ENCODE measurements around the gene KRTAP5-8.
"Not testable (repeated sequence)": the region's sequence is repeated elsewhere in the genome, so short reads cannot be mapped to it uniquely, and the experiment has no call there.

The KRTAP5-8 gene

GRCh38 chr11:71580057-71581003 is 42.5 kb downstream of the KRTAP5-8 start:
- Histone ChIP-seq H3K27me3 (ENCODE audit: control insufficient read depth, insufficient read depth, low read length) (no peaks in the 10 kb centered on the region), H3K79me2 (no peaks in the 10 kb centered on the region), H3K9me3 (ENCODE audit: control insufficient read depth, low read length) (no peaks in the 10 kb centered on the region), H3K36me3 (ENCODE audit: control insufficient read depth, insufficient read depth, low read length) (no peaks in the 10 kb centered on the region), H3K4me2 (ENCODE audit: low read length) (no peak overlapping the region), H2AFZ (no peak overlapping the region), H3K4me1 (no peaks in the 10 kb centered on the region), H3K9ac (no peak overlapping the region), H3K27ac (no peak overlapping the region), H3K4me3 (ENCODE audit: low read depth, low read length) (no peak overlapping the region)
- peak; percentile 42 for TF ChIP-seq CTCF (IDR thresholded peaks at IDR 0.05)

GRCh38 chr11:71581826-71582225 is 44.0 kb downstream of the KRTAP5-8 start:
- no peak overlapping the region for H3K27ac ChIP-seq
- H2AFZ ChIP-seq: no peak overlapping the region
- H3K79me2 ChIP-seq: no peaks in the 10 kb centered on the region
- no peak overlapping the region for H3K4me3 ChIP-seq (ENCODE audit: low read depth, low read length)
- H3K27me3 ChIP-seq (ENCODE audit: control insufficient read depth, insufficient read depth, low read length): no peaks in the 10 kb centered on the region
- TF ChIP-seq CTCF (IDR thresholded peaks at IDR 0.05): no peak
- no peak overlapping the region for H3K4me2 ChIP-seq (ENCODE audit: low read length)
- H3K9me3 ChIP-seq (ENCODE audit: control insufficient read depth, low read length): no peaks in the 10 kb centered on the region
- H3K9ac ChIP-seq: no peak overlapping the region
- no peaks in the 10 kb centered on the region for H3K36me3 ChIP-seq (ENCODE audit: control insufficient read depth, insufficient read depth, low read length)
- no peaks in the 10 kb centered on the region for H3K4me1 ChIP-seq

- no peak for TF ChIP-seq CTCF (IDR thresholded peaks at IDR 0.05)
- Histone ChIP-seq H3K9ac (no peak within 1 kb of the TSS), H3K79me2 (no peaks in the 10 kb centered on the region), H3K4me3 (ENCODE audit: low read depth, low read length) (no peak within 1 kb of the TSS), H3K27me3 (ENCODE audit: control insufficient read depth, insufficient read depth, low read length) (no peaks in the 10 kb centered on the region), H3K27ac (no peak within 1 kb of the TSS), H2AFZ (no peak within 1 kb of the TSS), H3K36me3 (ENCODE audit: control insufficient read depth, insufficient read depth, low read length) (no peaks in the 10 kb centered on the region), H3K4me2 (ENCODE audit: low read length) (no peak within 1 kb of the TSS), H3K4me1 (no peaks in the 10 kb centered on the region), H3K9me3 (ENCODE audit: control insufficient read depth, low read length) (no peaks in the 10 kb centered on the region)
Observed at GRCh38 chr11:71582309-71582895, 44.6 kb downstream of the KRTAP5-8 start, which contains the start of gene KRTAP5-11. TSS of gene KRTAP5-11 (minus strand) at chr11:71582875. CDS start at chr11:71582837, 38 bp downstream.

- H3K36me3 ChIP-seq (ENCODE audit: control insufficient read depth, insufficient read depth, low read length); H2AFZ ChIP-seq: not testable (repeated sequence)
Observed at GRCh38 chr11:71582969-71583368, 45.1 kb downstream of the KRTAP5-8 start.

GRCh38 chr11:71585673-71586072 is 47.8 kb downstream of the KRTAP5-8 start:
- H3K4me1 ChIP-seq; H3K79me2 ChIP-seq; H3K27me3 ChIP-seq (ENCODE audit: control insufficient read depth, insufficient read depth, low read length); H3K9ac ChIP-seq; H3K36me3 ChIP-seq (ENCODE audit: control insufficient read depth, insufficient read depth, low read length); H3K4me3 ChIP-seq (ENCODE audit: low read depth, low read length); H3K9me3 ChIP-seq (ENCODE audit: control insufficient read depth, low read length); H3K4me2 ChIP-seq (ENCODE audit: low read length); H2AFZ ChIP-seq; H3K27ac ChIP-seq: not testable (repeated sequence)

More at GRCh38 chr11:71582969-71583368, 45.1 kb downstream of the KRTAP5-8 start:
- not testable (repeated sequence) for H3K9ac ChIP-seq; H3K4me3 ChIP-seq (ENCODE audit: low read depth, low read length); H3K4me1 ChIP-seq; H3K4me2 ChIP-seq (ENCODE audit: low read length); H3K27me3 ChIP-seq (ENCODE audit: control insufficient read depth, insufficient read depth, low read length); H3K9me3 ChIP-seq (ENCODE audit: control insufficient read depth, low read length); H3K79me2 ChIP-seq; H3K27ac ChIP-seq

GRCh38 chr11:71588314-71588713 is 50.5 kb downstream of the KRTAP5-8 start:
- not testable (repeated sequence) for H3K9me3 ChIP-seq (ENCODE audit: control insufficient read depth, low read length); H3K27ac ChIP-seq; H2AFZ ChIP-seq; H3K4me1 ChIP-seq; H3K4me3 ChIP-seq (ENCODE audit: low read depth, low read length); H3K9ac ChIP-seq; H3K79me2 ChIP-seq; H3K36me3 ChIP-seq (ENCODE audit: control insufficient read depth, insufficient read depth, low read length); H3K4me2 ChIP-seq (ENCODE audit: low read length); H3K27me3 ChIP-seq (ENCODE audit: control insufficient read depth, insufficient read depth, low read length)

All from parathyroid adenoma (tissue), 2 donors.